Hematopoietic multipotent progenitor cell treated with erythropoietin and hydrocortisone succinate and interleukin-3 and kit ligand, for 17 days (in vitro differentiated cells): ENCODE data around the gene STEAP1B.
"Not testable (repeated sequence)": the region's sequence is repeated elsewhere in the genome, so short reads cannot be mapped to it uniquely, and the experiment has no call there.

Experiments used
- DNase-seq: peaks from one replicate; pipeline ENCODE4 v3.0.0-alpha.2; 2015; ENCODE audit warnings: low spot score

The STEAP1B gene

GRCh38 chr7:22499888-22500689 is at the start of gene STEAP1B:
TSS of gene STEAP1B (minus strand) at chr7:22500188. CDS start at chr7:22494855, 5,333 bp downstream.
- peak; percentile 58 for DNase-seq

- DNase-seq: no peak
Measured at GRCh38 chr7:22549051-22549450, 49.1 kb upstream of the STEAP1B start.

DNA sequence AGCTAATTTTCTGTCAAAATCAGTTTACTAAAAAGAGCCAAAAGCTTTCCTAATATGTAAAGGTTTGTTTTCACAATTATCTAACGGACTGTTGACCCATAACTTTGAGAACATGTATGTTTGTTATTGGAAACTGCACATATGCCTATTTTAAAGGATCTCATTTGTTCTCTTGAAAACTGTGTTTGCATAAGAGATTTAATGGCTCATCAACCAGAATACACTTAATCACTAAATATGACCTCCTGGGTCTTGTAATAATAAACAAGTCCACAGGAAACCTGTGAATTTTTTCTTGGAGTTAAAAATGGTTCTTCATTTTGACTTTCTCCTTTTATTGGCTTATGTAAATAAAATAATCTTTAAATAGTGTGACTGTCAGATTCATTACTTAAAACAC is 48.3 kb upstream of the STEAP1B start:
- DNase-seq: no peak

DNA sequence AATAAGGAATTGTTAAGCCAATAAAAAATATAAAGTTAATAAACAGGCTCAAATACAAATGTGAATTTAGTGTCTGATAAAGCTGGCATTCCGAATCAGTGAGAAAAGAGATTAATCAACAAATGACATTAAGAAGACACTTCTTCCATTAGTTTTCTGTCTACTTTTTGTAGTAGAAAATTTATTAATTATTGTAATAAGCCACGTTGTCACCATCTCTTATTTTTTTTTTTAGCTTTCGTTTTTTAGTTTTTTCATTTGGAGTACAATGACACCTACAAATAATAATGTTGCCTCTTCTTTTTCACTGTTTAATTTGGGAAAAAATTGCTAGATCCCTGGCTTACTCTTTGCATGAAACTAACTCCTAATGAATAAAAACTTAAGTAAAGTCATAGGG is 46.8 kb upstream of the STEAP1B start:
- DNase-seq: no peak

DNA sequence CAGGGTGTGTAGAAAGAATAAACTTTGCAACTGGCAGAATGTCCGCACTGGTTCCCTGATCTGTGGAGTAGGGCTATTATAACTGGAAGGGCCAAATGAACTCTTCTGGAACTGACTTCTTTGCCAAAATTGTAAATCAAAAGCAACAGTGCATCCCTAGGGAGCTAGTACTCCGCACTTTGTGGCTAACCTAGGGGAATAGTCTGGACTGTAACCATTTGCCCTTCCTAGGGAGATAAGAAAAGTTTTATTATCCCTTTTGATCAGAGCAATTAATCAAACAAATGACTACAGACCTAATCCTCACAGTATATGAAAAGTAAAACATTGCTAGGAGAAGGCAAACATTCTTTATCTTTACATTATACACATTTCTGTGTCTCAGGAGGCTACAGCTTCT is 45.5 kb upstream of the STEAP1B start:
- DNase-seq: no peak

- no peak for DNase-seq
Measured at GRCh38 chr7:22544245-22544644, 44.3 kb upstream of the STEAP1B start.

DNA sequence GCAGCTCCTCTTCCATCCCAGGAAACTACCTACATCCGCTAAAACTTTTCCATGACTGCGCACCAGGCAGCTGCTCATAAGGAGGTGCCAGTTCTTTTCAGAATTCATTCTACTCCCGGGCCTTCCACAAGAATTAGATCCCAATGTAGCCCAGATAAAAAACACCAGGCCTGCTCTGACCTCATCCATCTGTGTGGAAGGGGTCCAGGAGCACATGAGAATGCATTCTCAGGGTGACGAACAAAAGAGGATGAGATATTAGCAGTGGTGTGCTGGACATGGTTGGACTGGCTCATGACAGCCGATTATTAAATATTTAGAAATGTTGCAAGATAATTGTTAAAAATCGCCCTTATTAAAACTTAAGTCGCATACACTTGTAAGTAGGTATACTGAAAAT is 43.2 kb upstream of the STEAP1B start:
- DNase-seq: no peak

DNA sequence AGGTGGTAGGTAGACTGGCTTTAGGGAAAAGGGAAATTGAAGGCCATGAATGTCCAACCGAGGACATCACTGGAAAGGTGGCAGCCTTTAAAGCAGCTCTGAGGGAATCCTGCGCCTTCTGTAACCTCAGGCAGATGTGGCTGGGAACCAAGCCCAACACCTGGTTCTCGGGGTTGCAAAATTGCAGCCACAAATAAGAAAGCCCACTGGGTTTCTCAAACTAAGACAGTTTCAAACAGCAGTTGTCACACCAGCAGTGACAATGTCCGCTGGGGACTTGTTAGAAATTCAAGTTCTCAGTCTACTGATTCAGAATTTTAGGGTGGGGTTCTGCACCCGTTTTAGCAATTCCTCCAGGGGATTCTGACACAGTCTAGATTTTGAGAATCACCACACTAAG is 42.7 kb upstream of the STEAP1B start:
- DNase-seq: no peak

DNA sequence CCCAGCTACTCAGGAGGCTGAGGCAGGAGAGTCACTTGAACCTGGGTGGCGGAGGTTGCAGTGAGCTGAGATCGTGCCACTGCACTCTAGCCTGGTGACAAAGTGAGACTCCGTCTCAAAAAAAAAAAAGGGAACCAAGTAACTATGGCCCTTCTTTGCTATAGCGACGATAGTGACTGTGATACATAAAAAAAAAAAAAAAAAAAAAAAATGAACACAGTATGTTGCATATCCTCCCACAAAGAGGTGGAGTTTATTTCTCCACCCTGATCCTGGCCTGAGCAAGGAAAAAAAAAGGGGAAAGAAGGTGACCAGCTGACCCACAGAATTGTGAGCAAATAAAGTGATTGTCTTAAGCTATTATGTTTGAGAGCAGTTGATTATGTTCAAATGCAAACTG is 42.3 kb upstream of the STEAP1B start:
- DNase-seq: no peak

- no peak for DNase-seq
Measured at GRCh38 chr7:22541789-22542188, 41.8 kb upstream of the STEAP1B start.

GRCh38 chr7:22528537-22528936 is 28.5 kb upstream of the STEAP1B start:
- not testable (repeated sequence) for DNase-seq

- DNase-seq: not testable (repeated sequence)
Measured at GRCh38 chr7:22524353-22524947, 24.5 kb upstream of the STEAP1B start.

- DNase-seq: not testable (repeated sequence)
Measured at GRCh38 chr7:22523478-22524352, 23.7 kb upstream of the STEAP1B start.

GRCh38 chr7:22519560-22519959 is 19.6 kb upstream of the STEAP1B start:
- DNase-seq: not testable (repeated sequence)

DNA sequence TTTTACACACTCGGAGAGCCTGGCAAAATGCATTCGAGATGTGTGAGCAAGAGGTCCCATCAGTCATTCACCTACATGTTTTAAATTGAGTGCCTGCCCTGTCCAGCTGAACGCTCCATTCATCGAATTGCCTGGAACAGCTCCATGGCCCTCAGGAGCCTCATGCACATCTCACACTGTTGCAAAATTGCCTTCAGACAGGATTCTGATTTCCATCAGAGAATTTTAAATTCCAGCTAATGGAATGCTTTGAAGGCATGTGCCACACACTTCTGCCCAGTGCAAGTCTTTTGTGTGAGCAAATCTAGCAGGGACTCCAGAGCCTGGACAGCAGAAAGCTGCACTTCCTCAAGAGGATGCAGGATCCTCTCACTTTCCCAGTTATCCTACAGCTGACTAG is 17.0 kb upstream of the STEAP1B start:
- not testable (repeated sequence) for DNase-seq

DNA sequence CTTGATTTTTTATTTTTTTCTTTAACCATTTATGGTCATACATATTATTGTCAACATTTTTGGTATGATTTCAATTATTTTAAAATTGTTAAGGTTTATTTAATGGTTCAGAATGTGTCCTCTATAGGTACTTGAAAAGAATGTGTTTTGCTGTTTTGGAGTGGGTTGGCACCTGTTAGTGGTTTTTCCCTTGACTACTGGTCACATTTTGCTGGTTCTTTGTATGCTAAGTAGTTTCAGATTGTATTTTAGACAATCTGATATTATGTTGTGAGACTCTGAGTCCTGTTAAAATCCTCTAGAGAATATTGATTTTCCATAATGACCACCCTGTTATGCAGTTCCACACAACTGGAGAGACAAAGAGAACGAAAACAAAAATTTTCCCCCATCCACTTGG is 15.0 kb upstream of the STEAP1B start:
- DNase-seq: not testable (repeated sequence)

GRCh38 chr7:22507320-22507719 is 7.3 kb upstream of the STEAP1B start:
- not testable (repeated sequence) for DNase-seq

DNA sequence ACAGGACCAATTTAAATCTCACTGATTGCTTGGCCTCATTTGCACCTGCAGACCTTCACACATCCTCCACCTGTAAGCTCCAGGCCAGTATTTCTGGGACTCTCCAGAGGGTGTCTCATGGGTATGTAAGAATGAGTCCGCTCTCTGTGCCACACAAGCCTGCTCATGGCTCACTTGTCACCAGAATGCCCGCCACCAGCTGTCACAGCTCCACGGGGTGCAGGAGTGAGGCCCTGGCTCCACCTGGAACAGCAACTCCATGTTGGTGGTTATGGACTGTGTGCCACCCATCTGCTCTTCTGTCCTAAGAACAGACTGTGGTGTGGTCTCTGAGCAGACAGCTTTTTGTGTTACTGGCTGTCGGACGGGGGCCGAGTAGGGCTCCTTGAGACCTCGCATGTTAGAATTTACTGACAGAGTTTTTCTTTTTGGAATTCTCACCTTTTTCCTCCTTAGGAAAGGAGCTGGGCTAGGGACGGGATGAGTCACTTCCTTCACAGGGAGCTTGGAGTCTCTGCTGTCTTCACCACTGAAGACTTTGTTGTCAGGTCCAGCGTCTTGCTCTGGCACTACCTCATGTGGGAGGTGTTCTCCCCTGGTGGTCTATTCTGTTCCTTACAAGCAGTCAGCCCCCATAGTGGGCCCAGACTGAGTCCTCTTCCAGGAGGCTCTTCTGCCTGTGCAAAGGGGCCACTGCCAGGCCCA is 6.5 kb upstream of the STEAP1B start:
- not testable (repeated sequence) for DNase-seq

DNA sequence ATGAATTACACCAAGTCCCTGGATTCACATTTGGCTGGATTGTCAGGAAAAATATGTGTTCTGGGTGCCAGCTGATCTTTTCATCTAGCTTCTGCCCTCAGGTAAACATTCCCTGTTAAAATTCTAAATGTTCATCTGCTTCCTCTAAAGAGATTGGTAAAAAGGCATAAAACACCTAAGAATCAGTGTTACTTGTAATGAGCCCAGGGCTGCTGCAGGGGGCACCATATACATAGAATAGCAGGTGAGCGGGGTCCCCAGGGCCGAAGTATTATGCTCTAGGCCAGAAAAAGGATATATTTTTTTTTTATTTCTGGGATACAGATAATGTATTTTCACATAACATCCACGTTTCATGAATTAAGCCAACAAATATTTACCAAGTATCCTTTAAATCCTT is 4.5 kb upstream of the STEAP1B start:
- not testable (repeated sequence) for DNase-seq

- not testable (repeated sequence) for DNase-seq
Measured at GRCh38 chr7:22502104-22502503, 2.1 kb upstream of the STEAP1B start.

GRCh38 chr7:22501336-22501735 is 1.3 kb upstream of the STEAP1B start:
- DNase-seq: not testable (repeated sequence)

DNA sequence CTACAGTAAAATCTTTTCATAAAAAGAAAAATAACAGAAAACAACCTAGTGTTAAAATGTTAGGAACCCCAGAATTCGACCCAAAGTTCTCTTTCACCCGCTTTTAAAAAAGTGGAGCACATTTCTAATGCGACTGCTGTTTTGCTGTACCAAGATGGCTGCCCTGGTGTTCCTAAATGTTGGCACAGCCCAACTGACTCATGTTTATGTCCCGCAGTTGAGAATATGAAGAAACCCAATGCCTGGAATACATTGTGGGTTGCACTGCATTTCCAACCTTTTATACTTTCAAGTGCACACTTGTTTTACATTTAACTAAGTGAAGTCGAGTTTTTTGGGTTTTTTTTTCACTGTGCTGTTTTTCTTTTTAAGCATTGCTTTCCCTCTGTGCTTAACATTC is 944 bp downstream of the STEAP1B start:
- DNase-seq: no peak
